ENCODE data around the gene PRKAG2.

- no peak for TF ChIP-seq CTCF (IDR thresholded peaks at IDR 0.05)
- peak; percentile 62 for TF ChIP-seq POLR2A (IDR thresholded peaks at IDR 0.05)
Measured at GRCh38 chr7:151518105-151518946, 358.6 kb downstream of the PRKAG2 start.

Measured in transverse colon (tissue), 3 donors.